Fibroblast of mammary gland (primary cell): ENCODE data around the gene PPP3CA.

Experiments
- DNase-seq: peaks from one replicate; pipeline ENCODE4 v3.0.0-alpha.2; 2010; ENCODE audit warnings: low read depth
- H3K4me3 ChIP-seq: 2 replicates; pipeline ENCODE4 v1.5.1; 2011; ENCODE audit warnings: low read depth, mild to moderate bottlenecking, low read length, moderate library complexity; ENCODE audit not compliant: control insufficient read depth
- CTCF ChIP-seq: conservative IDR thresholded peaks from 2 replicates; pipeline ENCODE4 v1.5.1; 2011; ENCODE audit warnings: low read depth, low read length, inconsistent platforms; ENCODE audit not compliant: control insufficient read depth, insufficient read depth

PPP3CA gene

GRCh38 chr4:101022151-101023024 lies 324.9 kb downstream of the PPP3CA start:
- no peak overlapping the region for H3K4me3 ChIP-seq
- no peak for TF ChIP-seq CTCF
- peak; percentile 31 for DNase-seq

- no peak for TF ChIP-seq CTCF
- H3K4me3 ChIP-seq, result no peak overlapping the region
- peak; percentile 63 for DNase-seq
Measured at GRCh38 chr4:101020956-101021355, 326.4 kb downstream of the PPP3CA start.

- TF ChIP-seq CTCF, result no peak
- DNase-seq, result no peak
- no peak overlapping the region for H3K4me3 ChIP-seq
Measured at GRCh38 chr4:101019941-101020401, 327.4 kb downstream of the PPP3CA start.

GRCh38 chr4:101019313-101019712 lies 328.0 kb downstream of the PPP3CA start:
- no peak for TF ChIP-seq CTCF
- no peak for DNase-seq
- H3K4me3 ChIP-seq, result no peak overlapping the region

GRCh38 chr4:101018836-101019235 lies 328.5 kb downstream of the PPP3CA start:
- no peak overlapping the region for H3K4me3 ChIP-seq
- no peak for TF ChIP-seq CTCF
- DNase-seq, result no peak

- no peak for TF ChIP-seq CTCF
- no peak overlapping the region for H3K4me3 ChIP-seq
- DNase-seq, result no peak
Measured at GRCh38 chr4:101014417-101014816, 332.9 kb downstream of the PPP3CA start.
